Measurements from ENCODE around the gene FGFBP2. TPM values are rescaled to one million over a fixed set of nuclear protein-coding genes. Genes with fewer than 3 reads are reported as not detected.

The FGFBP2 gene
- total and polyA plus RNA-seq, 8 donors, result 0.20 to 2.9 (median 0.69) TPM; not detected in 2

DNA sequence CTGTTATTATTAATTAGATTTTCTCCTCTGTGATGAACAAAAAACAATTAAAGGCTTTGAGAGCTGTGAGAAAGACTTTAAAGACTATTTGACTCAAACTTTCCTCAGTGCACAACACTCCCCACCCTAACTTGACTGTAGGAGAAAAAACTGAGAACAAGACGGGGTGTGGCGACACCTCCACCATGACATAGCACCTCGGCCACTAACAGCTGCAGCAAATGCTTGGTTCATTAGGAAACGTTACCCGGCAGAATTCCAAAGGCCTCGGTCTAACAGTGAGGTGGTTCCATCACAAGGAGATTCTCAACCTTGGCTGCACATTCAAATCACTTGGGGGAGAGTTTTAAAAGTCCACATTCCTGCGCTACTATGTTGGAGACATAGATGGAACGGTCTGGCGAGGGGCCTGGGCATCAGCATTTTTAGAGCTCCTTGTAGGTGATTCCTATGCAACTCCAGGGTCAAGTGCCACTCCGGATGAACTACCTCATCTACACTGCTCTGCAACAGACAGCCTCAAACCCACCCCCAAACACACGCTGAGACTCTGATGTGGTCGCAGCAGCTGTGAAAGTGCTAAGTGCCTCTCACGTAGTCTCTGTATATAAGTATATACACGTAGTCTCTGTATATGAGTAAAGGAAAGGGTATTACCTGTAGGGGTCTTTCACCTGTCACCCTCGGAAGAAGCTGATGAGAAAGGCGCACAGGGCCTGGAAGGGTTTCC is 1.0 kb downstream of the FGFBP2 start:
- H3K36me3 ChIP-seq, result no peaks in the 10 kb centered on the region
- no peaks in the 10 kb centered on the region for H3K9me3 ChIP-seq
- H3K27ac ChIP-seq, result no peak overlapping the region
- H3K4me1 ChIP-seq, result peaks cover 0 to 17% of the 10 kb centered on the region in 2 donors
- DNase-seq (no peak), ATAC-seq (no peak)
- no peak overlapping the region for H3K4me3 ChIP-seq
- intact Hi-C loops (cut with DNase I), result no loop called here
- TF ChIP-seq, protein P1, sequence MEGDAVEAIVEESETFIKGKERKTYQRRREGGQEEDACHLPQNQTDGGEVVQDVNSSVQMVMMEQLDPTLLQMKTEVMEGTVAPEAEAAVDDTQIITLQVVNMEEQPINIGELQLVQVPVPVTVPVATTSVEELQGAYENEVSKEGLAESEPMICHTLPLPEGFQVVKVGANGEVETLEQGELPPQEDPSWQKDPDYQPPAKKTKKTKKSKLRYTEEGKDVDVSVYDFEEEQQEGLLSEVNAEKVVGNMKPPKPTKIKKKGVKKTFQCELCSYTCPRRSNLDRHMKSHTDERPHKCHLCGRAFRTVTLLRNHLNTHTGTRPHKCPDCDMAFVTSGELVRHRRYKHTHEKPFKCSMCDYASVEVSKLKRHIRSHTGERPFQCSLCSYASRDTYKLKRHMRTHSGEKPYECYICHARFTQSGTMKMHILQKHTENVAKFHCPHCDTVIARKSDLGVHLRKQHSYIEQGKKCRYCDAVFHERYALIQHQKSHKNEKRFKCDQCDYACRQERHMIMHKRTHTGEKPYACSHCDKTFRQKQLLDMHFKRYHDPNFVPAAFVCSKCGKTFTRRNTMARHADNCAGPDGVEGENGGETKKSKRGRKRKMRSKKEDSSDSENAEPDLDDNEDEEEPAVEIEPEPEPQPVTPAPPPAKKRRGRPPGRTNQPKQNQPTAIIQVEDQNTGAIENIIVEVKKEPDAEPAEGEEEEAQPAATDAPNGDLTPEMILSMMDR (IDR thresholded peaks at IDR 0.05), result no peak
- peaks cover 0 to 12% of the 10 kb centered on the region in 2 donors for H3K27me3 ChIP-seq

DNA sequence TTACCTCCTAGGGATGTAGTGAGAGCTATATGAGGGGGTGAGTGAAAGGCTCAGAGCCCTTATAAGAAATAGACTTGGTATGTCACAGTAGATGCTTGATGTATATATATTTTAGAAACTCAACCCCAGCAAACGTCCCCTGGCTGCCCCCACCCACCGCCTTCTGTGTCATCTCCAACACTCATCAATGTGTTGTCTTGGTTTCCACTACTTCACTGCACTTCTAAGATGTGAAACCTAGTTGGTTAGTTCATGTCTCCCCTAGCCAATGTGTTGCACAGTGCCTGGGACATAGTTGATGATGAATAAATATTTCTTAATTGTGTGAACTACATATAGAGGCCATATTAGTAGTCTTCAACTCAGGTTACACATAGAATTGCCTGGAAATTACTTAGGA is 4.4 kb downstream of the FGFBP2 start:
- Histone ChIP-seq H3K36me3 (no peaks in the 10 kb centered on the region), H3K27ac (no peak overlapping the region), H3K4me3 (no peak overlapping the region), H3K27me3 (peaks cover 0 to 12% of the 10 kb centered on the region in 2 donors), H3K9me3 (no peaks in the 10 kb centered on the region), H3K4me1 (peaks cover 0 to 19% of the 10 kb centered on the region in 2 donors)
- intact Hi-C loops (cut with DNase I), result loop anchor here in 1 of 2 donors (5.0 kb wide), 1 partner anchor 76 kb away; no protein-coding TSS in a partner anchor
- TF ChIP-seq, protein P1 (IDR thresholded peaks at IDR 0.05), result no peak
- ATAC-seq (no peak), DNase-seq (no peak)

DNA sequence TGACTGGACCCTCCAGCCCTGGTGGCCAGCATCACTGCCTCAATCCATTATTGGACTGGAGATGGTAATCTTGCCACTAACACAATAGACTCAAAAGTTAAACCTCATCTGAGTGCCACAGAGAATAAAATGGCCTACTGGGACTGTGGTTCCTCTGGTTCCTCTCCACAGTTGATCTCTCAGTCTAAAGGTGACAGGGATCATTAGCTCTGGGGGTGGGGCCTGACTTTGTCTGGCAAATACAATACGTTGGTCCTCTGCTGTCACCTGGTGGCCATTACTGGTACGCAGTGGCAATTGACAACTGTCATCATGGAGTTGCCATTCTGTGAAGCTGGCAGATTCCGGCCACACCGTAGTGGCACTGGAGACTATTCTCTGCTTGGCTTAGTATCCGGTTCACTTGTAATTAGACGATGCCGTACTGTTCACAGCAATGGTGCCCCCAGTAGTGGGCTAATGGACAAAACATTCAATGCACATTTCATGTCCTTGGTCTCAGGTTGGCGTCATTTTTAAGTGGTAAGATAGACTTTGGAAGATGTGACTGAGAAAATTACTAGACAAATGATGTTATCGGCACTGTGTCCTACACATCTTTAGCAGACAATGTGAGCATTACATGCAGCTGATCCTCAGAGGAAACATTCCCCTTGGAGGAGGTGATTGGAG is 6.7 kb downstream of the FGFBP2 start:
- H3K36me3 ChIP-seq, result no peaks in the 10 kb centered on the region
- TF ChIP-seq, protein P1 (IDR thresholded peaks at IDR 0.05), result peak; percentile 76 to 85
- intact Hi-C loops (cut with DNase I), result loop anchor here in 1 of 2 donors (2.0 to 5.0 kb wide), 2 partner anchors 74 to 150 kb away; no protein-coding TSS in a partner anchor
- H3K27ac ChIP-seq, result no peak overlapping the region
- no peak overlapping the region for H3K4me3 ChIP-seq
- no peaks in the 10 kb centered on the region for H3K9me3 ChIP-seq
- ATAC-seq, result peak; percentile 99
- peaks cover 0 to 12% of the 10 kb centered on the region in 2 donors for H3K27me3 ChIP-seq
- peaks cover 0 to 5% of the 10 kb centered on the region in 2 donors for H3K4me1 ChIP-seq
- DNase-seq, result peak in 3 of 4 donors; percentile 20 to 78 (median 46)

DNA sequence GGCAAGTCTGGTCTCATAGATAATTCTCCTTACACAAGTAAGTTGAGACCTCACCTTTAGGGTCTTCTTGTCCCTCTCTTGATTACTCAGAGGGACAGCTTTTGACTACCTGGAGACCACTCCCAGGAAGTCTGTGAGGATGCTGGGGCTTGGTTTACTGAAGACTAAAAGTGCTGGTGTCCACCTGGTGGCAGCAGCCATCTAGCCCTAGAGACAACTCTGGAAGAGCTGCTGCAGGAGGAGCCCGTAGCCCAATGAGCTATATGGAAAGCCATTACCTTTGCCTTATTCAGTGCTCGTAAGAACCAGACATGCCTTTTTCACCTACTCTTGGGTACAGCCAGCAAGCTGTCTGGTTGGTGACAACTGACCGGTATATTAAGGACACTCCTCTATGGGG is 7.3 kb downstream of the FGFBP2 start:
- intact Hi-C loops (cut with DNase I), result loop anchor here in 1 of 2 donors (2.0 to 5.0 kb wide), 2 partner anchors 73 to 149 kb away; no protein-coding TSS in a partner anchor
- no peak for DNase-seq
- peak; percentile 50 for ATAC-seq
- H3K27me3 ChIP-seq, result peaks cover 0 to 12% of the 10 kb centered on the region in 2 donors
- peaks cover 0 to 4% of the 10 kb centered on the region in 2 donors for H3K4me1 ChIP-seq
- no peak overlapping the region for H3K4me3 ChIP-seq
- no peaks in the 10 kb centered on the region for H3K9me3 ChIP-seq
- no peaks in the 10 kb centered on the region for H3K36me3 ChIP-seq
- H3K27ac ChIP-seq, result no peak overlapping the region
- TF ChIP-seq, protein P1 (IDR thresholded peaks at IDR 0.05), result no peak

DNA sequence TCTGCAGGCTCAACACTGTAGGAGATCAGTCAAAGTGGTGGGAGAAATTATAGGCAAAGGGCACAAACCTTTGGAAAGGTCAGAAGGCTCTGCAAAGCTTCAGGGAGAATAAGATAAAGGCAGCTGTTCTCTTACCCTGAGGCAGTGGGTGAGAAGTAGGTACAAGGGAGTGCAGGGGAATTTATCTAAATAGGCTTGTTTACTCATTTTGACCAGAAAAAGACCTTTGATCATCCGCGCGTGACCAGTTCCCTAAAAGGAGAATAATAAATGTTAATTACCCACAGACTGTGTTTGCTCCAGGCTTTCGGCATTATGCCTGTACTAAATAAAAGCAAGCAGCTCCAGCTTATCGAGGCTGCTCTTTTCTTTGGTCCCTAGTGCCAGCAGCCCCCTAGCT is 9.3 kb downstream of the FGFBP2 start:
- no peaks in the 10 kb centered on the region for H3K36me3 ChIP-seq
- H3K4me1 ChIP-seq, result peaks cover 0 to 4% of the 10 kb centered on the region in 2 donors
- no peaks in the 10 kb centered on the region for H3K9me3 ChIP-seq
- TF ChIP-seq, protein P1 (IDR thresholded peaks at IDR 0.05), result no peak
- no peaks in the 10 kb centered on the region for H3K27me3 ChIP-seq
- ATAC-seq, result no peak
- no peak overlapping the region for H3K4me3 ChIP-seq
- no peak overlapping the region for H3K27ac ChIP-seq
- intact Hi-C loops (cut with DNase I), result no loop called here
- DNase-seq, result no peak

All from left lung (tissue), 10 donors.